Karpas-422 (cell line): ENCODE measurements around the gene ZZZ3. TPM values are rescaled to one million over a fixed set of nuclear protein-coding genes. Genes with fewer than 3 reads are reported as not detected.
"Not testable (repeated sequence)": the region's sequence is repeated elsewhere in the genome, so short reads cannot be mapped to it uniquely, and the experiment has no call there.

Source experiments
- DNase-seq: peaks from one replicate; pipeline ENCODE4 v3.0.0-alpha.2; 2015
- H2AFZ ChIP-seq: fragments of 200-600 bp; sonication (generic); 2 replicates; pipeline ENCODE4 v1.6.1; 2014; ENCODE audit warnings: antibody characterized with exemption, low read length, mixed read lengths
- H3K27ac ChIP-seq: fragments of 200-600 bp; sonication (generic); 2 replicates; pipeline ENCODE4 v1.5.1; 2014; ENCODE audit warnings: mild to moderate bottlenecking, low read length, moderate library complexity
- H3K27me3 ChIP-seq: fragments of 200-600 bp; sonication (generic); 2 replicates; pipeline ENCODE4 v1.6.1; 2014; ENCODE audit warnings: low read length, mixed read lengths
- H3K36me3 ChIP-seq: fragments of 200-600 bp; sonication (generic); 2 replicates; pipeline ENCODE4 v1.6.1; 2014; ENCODE audit warnings: low read length, mixed read lengths; ENCODE audit not compliant: insufficient read depth
- H3K4me1 ChIP-seq: fragments of 200-600 bp; sonication (generic); 2 replicates; pipeline ENCODE4 v1.6.1; 2014; ENCODE audit warnings: mild to moderate bottlenecking, low read length, mixed read lengths
- H3K4me2 ChIP-seq: fragments of 200-600 bp; sonication (generic); 2 replicates; pipeline ENCODE4 v1.6.1; 2014; ENCODE audit warnings: low read length, low read depth, mild to moderate bottlenecking; ENCODE audit not compliant: poor library complexity, severe bottlenecking
- H3K4me3 ChIP-seq: fragments of 200-600 bp; sonication (generic); 2 replicates; pipeline ENCODE4 v1.5.1; 2014; ENCODE audit warnings: mild to moderate bottlenecking, antibody characterized with exemption, low read length, mixed read lengths
- H3K79me2 ChIP-seq: fragments of 200-600 bp; sonication (generic); 2 replicates; pipeline ENCODE4 v1.6.1; 2014; ENCODE audit warnings: mild to moderate bottlenecking, low read length, mixed read lengths
- H3K9ac ChIP-seq: fragments of 200-600 bp; sonication (generic); 2 replicates; pipeline ENCODE4 v1.6.0; 2014; ENCODE audit warnings: low read length
- H3K9me2 ChIP-seq: fragments of 200-600 bp; sonication (generic), shearing (Covaris generic); replicated peaks from 2 replicates; pipeline ENCODE4 v1.6.0; 2014; ENCODE audit warnings: mild to moderate bottlenecking, low read length, moderate library complexity; ENCODE audit not compliant: insufficient read depth
- H3K9me3 ChIP-seq: fragments of 300-700, 200-600 bp; sonication (generic); 2 replicates; pipeline ENCODE4 v1.6.1; 2014; ENCODE audit warnings: low read length, mixed read lengths
- H4K20me1 ChIP-seq: fragments of 200-600 bp; sonication (generic); 2 replicates; pipeline ENCODE4 v1.6.1; 2014; ENCODE audit warnings: mild to moderate bottlenecking, antibody characterized with exemption, low read length, low read depth; ENCODE audit not compliant: insufficient read depth
- total RNA-seq: library from RNA; depleted of rRNA; stranded (reverse); fragments of >200 nt; shearing (Covaris generic); gene quantifications from 2 replicates; pipeline ENCODE4 v1.2.3, GENCODE V29; 2014; ENCODE audit warnings: low replicate concordance

Gene ZZZ3
- total RNA-seq, 1 experiment from 2014 or later: 113 TPM

GRCh38 chr1:77649127-77649526 lies 33.3 kb downstream of the ZZZ3 start:
- Histone ChIP-seq H3K36me3 (peaks cover 30% of the 10 kb centered on the region), H3K4me1 (peaks cover 6% of the 10 kb centered on the region; the same call in 1 of the 2 replicates), H3K4me3 (no peak overlapping the region), H3K79me2 (peaks cover 100% of the 10 kb centered on the region), H3K9me2 (no peaks in the 10 kb centered on the region), H3K4me2 (no peak overlapping the region), H3K9me3 (peaks cover 13% of the 10 kb centered on the region), H3K27ac (no peak overlapping the region), H3K9ac (no peak overlapping the region), H3K27me3 (no peaks in the 10 kb centered on the region), H2AFZ (no peak overlapping the region), H4K20me1 (peaks cover 5% of the 10 kb centered on the region; the same call in 1 of the 2 replicates)
- DNase-seq: no peak

DNA sequence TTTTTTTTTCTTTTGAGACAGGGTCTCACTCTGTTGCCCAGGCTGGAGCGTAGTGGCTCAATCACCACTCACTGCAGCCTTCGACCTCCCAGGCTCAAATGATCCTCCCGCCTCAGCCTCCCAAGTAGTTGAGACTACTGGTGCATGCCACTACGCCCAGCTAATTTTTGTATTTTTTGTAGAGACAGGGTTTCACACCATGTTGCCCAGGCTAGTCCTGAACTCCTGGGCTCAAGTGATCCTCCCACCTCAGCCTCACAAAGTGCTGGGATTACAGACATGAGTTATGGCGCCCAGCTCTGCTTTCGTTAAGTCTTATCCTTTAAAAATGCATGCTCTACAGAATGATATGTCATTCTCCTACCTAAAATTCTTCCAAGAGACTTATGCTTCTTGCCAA lies 36.2 kb downstream of the ZZZ3 start:
- not testable (repeated sequence) for H3K4me2 ChIP-seq, H3K4me1 ChIP-seq, H4K20me1 ChIP-seq, H3K27ac ChIP-seq, H3K4me3 ChIP-seq, DNase-seq, H3K27me3 ChIP-seq, H3K9me2 ChIP-seq, H2AFZ ChIP-seq, H3K9ac ChIP-seq
- Histone ChIP-seq H3K9me3 (peaks cover 13% of the 10 kb centered on the region), H3K79me2 (peaks cover 100% of the 10 kb centered on the region), H3K36me3 (peaks cover 21% of the 10 kb centered on the region)

- Histone ChIP-seq H3K36me3 (peaks cover 11% of the 10 kb centered on the region; the same call in 1 of the 2 replicates), H3K4me2 (no peak overlapping the region)
These were observed 39.0 kb downstream of the ZZZ3 start for GRCh38 chr1:77643456-77643855.

GRCh38 chr1:77642941-77643340 lies 39.5 kb downstream of the ZZZ3 start:
- H3K79me2 ChIP-seq: peaks cover 96% of the 10 kb centered on the region
- peaks cover 11% of the 10 kb centered on the region; the same call in 1 of the 2 replicates for H3K36me3 ChIP-seq
- no peak overlapping the region for H3K4me3 ChIP-seq
- no peak overlapping the region for H2AFZ ChIP-seq
- no peaks in the 10 kb centered on the region for H3K27me3 ChIP-seq
- no peaks in the 10 kb centered on the region; the same call in 1 of the 2 replicates for H3K4me1 ChIP-seq
- H3K27ac ChIP-seq: no peak overlapping the region
- H3K9me2 ChIP-seq: no peaks in the 10 kb centered on the region
- H3K9ac ChIP-seq: no peak overlapping the region
- no peak overlapping the region for H3K4me2 ChIP-seq
- peaks cover 5% of the 10 kb centered on the region; the same call in 1 of the 2 replicates for H4K20me1 ChIP-seq
- no peaks in the 10 kb centered on the region for H3K9me3 ChIP-seq
- DNase-seq: no peak

More at GRCh38 chr1:77643456-77643855, 39.0 kb downstream of the ZZZ3 start:
- no peaks in the 10 kb centered on the region for H3K9me2 ChIP-seq
- H3K27ac ChIP-seq: no peak overlapping the region
- no peak for DNase-seq
- H3K9ac ChIP-seq: no peak overlapping the region
- peaks cover 96% of the 10 kb centered on the region for H3K79me2 ChIP-seq
- H2AFZ ChIP-seq: no peak overlapping the region
- peaks cover 5% of the 10 kb centered on the region; the same call in 1 of the 2 replicates for H4K20me1 ChIP-seq
- H3K4me1 ChIP-seq: no peaks in the 10 kb centered on the region; the same call in 1 of the 2 replicates
- no peaks in the 10 kb centered on the region for H3K9me3 ChIP-seq
- no peak overlapping the region for H3K4me3 ChIP-seq
- no peaks in the 10 kb centered on the region for H3K27me3 ChIP-seq

- peaks cover 5% of the 10 kb centered on the region; the same call in 1 of the 2 replicates for H4K20me1 ChIP-seq
- no peak overlapping the region for H3K27ac ChIP-seq
- H3K79me2 ChIP-seq: peaks cover 96% of the 10 kb centered on the region
- no peaks in the 10 kb centered on the region for H3K27me3 ChIP-seq
- no peaks in the 10 kb centered on the region for H3K9me3 ChIP-seq
- no peak overlapping the region for H3K4me2 ChIP-seq
- peaks cover 3% of the 10 kb centered on the region; the same call in 1 of the 2 replicates for H3K4me1 ChIP-seq
- H3K36me3 ChIP-seq: peaks cover 11% of the 10 kb centered on the region; the same call in 1 of the 2 replicates
- no peak for DNase-seq
- no peaks in the 10 kb centered on the region for H3K9me2 ChIP-seq
- H3K9ac ChIP-seq: no peak overlapping the region
- H2AFZ ChIP-seq: no peak overlapping the region
- no peak overlapping the region for H3K4me3 ChIP-seq
These were observed 40.3 kb downstream of the ZZZ3 start for GRCh38 chr1:77642196-77642595.

GRCh38 chr1:77639557-77640069 lies 42.8 kb downstream of the ZZZ3 start:
- Histone ChIP-seq H3K27ac (no peak overlapping the region), H3K4me3 (no peak overlapping the region), H3K9me2 (no peaks in the 10 kb centered on the region), H3K4me1 (peaks cover 3% of the 10 kb centered on the region; the same call in 1 of the 2 replicates), H3K79me2 (peaks cover 90% of the 10 kb centered on the region), H3K36me3 (peaks cover 14% of the 10 kb centered on the region; the same call in 1 of the 2 replicates), H3K9me3 (no peaks in the 10 kb centered on the region), H3K4me2 (no peak overlapping the region), H2AFZ (no peak overlapping the region), H4K20me1 (no peaks in the 10 kb centered on the region), H3K27me3 (no peaks in the 10 kb centered on the region), H3K9ac (no peak overlapping the region)
- DNase-seq: no peak

GRCh38 chr1:77639056-77639455 lies 43.4 kb downstream of the ZZZ3 start:
- Histone ChIP-seq H2AFZ (no peak overlapping the region), H3K27ac (no peak overlapping the region), H3K9ac (no peak overlapping the region), H3K4me2 (no peak overlapping the region), H3K4me1 (peaks cover 3% of the 10 kb centered on the region; the same call in 1 of the 2 replicates), H3K27me3 (no peaks in the 10 kb centered on the region), H3K79me2 (peaks cover 89% of the 10 kb centered on the region), H4K20me1 (no peaks in the 10 kb centered on the region), H3K9me3 (no peaks in the 10 kb centered on the region), H3K36me3 (peaks cover 19% of the 10 kb centered on the region; the same call in 1 of the 2 replicates), H3K4me3 (no peak overlapping the region), H3K9me2 (no peaks in the 10 kb centered on the region)
- no peak for DNase-seq

- Histone ChIP-seq H3K9me3 (no peaks in the 10 kb centered on the region), H3K9ac (no peak overlapping the region), H2AFZ (no peak overlapping the region), H4K20me1 (no peaks in the 10 kb centered on the region), H3K4me3 (no peak overlapping the region), H3K4me2 (no peak overlapping the region), H3K27ac (no peak overlapping the region), H3K4me1 (peaks cover 3% of the 10 kb centered on the region; the same call in 1 of the 2 replicates), H3K79me2 (peaks cover 80% of the 10 kb centered on the region), H3K27me3 (no peaks in the 10 kb centered on the region), H3K9me2 (no peaks in the 10 kb centered on the region), H3K36me3 (peaks cover 38% of the 10 kb centered on the region; the same call in 1 of the 2 replicates)
- DNase-seq: no peak
These were observed 45.6 kb downstream of the ZZZ3 start for GRCh38 chr1:77636864-77637263.
